HG02798 (cell line): ENCODE measurements around the gene OR9Q1.
"Not testable (repeated sequence)": the region's sequence is repeated elsewhere in the genome, so short reads cannot be mapped to it uniquely, and the experiment has no call there.

Experiments used
- ATAC-seq: cut with Tn5 transposase; IDR thresholded peaks from one replicate; pipeline ENCODE4 v1.9.1; 2021; ENCODE audit warnings: mild to moderate bottlenecking; ENCODE audit not compliant: unreplicated experiment, poor library complexity

Gene OR9Q1, protein sequence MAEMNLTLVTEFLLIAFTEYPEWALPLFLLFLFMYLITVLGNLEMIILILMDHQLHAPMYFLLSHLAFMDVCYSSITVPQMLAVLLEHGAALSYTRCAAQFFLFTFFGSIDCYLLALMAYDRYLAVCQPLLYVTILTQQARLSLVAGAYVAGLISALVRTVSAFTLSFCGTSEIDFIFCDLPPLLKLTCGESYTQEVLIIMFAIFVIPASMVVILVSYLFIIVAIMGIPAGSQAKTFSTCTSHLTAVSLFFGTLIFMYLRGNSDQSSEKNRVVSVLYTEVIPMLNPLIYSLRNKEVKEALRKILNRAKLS

DNA sequence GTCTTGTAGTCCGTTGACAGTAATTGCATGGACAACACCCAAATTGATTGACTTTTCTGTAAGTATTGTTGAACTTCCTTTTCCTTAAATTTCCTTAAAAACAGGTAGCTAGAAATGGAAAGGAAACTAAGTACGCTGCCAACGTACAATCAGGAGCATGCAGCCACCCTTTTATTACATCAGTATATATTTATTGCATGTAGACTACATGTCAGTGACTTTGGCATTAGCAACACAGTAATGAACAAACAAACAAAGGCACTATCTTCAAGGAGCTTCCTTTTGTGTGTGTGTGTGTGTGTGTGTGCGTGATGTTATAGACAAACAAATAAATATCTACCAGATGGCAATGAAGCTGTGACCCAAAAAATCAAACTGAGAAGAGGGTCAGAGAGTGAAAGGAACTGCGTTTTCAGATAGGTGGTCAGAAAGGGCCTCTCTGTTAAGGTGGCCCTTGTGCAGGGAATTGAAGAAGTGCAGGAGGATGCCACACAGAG is at the start of gene OR9Q1:
Gene OR9Q1 (plus strand): TSS at position 447 of the 497 bp plus-strand sequence. CDS start 155,564 bp downstream, outside the sequence.
- ATAC-seq: no peak

DNA sequence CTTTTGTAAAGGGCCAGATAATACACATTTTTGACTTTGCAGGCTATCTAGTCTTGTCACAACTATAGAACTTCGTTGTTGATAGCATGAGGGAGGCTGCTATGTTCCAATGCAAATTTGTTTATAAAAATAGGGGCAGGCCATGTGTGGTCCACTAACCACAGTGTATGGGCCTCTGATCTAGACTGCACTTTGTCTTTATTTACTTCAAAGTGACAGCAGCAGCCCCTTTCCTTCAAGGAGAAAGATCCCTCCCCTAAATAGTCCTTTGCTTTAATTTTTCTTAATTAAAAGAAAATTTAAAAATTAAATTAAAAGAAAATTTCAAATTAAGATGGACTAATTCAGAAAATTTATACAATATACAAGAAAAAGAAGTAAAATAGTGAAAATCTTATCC is 49.5 kb upstream of the OR9Q1 start:
- no peak for ATAC-seq

DNA sequence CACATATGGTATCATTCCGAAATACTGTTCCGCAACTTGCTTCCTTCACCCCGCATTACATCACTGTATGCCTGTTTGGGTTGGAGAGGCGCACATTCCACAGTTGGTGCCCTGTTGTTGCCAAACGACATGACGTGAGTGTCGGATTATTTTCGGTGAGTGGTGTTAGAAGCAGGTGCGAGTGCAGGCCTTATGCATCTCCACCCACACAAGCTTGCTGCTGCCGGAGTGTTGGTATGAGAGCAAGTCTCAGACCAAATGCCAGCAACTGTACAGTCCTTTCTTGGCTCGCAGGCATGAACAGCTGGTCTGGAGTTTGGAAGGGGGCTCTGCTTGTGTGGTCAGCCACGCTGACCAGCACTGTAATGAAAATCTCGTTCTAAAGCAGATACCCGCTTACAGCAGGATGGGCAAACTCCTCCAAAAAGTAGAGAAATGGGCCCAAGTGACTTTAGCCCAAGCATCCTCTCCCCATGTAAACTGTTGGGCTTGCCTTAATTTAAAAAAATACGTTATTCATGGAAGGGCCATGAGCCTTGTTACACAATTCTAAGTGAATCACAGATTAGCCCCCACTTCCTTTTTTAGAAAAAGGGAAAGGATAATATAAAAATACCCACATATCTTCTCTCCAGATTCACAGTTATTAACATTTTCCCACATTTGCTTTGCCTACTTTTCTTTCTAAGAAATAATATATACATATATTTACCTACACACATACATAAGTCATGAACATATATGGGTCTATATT is 48.7 kb upstream of the OR9Q1 start:
- no peak for ATAC-seq

DNA sequence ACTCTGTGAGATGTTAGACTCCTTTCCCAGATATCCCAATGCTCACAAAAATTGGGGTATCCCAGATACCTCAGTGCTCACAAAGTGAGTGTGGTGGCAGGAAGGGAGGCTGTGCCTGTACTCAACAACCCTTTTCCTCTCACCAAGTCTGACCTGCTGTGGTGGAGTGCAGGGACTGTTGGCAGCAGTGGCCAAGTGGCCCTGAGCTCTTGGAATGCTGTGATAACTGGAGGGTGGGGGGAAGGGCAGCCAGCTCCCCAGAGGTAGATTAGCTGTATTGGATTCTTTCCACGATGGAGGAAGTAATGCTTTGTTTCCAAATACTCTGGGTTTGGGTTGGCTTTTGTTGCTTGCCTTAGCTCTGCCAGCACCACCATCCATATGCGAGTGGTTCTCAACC is 46.0 kb upstream of the OR9Q1 start:
- no peak for ATAC-seq

DNA sequence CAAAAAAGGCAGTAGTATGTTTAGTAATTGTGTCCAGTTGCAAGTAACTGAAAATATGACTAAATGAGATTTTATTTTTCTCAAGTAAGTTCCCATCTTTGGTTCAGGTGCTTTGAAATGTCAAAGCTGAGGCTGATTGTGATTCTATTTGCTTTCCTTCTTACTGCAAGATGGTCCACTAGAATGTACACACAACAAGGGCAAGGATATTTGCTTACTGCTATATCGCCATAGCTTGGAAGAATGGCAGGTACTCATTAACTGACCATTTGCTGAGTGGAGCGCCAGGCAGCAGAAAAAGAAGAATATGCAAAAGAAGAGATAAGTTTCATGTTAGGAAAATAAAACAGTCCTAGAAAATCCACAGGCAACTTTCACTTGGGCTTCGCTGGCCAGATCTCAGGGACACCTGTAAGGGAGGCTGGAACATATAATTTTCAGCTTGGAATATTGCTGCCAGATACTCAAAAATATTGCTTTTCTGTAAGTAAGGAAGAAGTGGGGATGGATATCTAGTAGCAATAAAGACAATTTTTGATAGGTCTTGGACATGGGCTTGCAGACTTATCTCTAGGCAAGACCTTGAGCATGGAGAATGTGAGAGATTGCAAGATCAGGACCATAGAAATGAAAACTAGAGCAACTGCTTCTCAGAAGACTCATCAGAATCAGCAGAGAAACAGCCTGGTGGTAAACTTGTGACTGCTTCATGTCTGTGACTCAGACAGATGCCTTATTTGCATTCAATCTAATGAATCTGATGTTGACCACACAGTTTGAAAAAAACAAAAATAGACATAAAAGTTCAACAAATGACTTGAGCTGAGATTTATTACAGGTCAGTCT is 44.8 kb upstream of the OR9Q1 start:
- no peak for ATAC-seq

DNA sequence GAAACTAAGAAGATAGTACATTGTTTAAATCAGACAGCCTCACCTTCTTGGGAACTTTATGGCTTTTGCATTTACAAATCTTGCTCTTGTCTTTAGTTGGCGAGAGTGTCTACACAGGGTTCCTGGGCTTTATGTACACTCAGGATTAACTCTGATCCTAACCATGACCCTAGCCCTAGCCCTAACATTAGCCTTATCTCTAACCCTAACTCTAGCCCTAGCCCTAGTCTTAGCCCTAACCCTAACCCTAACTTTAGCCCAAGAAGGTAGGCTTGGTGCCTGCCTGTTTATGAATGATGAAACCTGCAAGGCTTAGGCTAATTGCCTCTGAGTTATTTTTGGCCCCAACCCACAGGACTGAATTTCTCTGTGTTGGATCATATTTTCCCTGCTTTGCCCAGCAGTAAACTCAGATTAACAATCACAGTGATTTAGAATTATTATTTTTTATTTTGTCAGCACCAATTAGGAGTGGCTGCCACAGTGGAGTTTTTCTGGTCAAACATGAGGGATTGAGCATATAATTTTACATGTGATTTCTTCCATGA is 44.1 kb upstream of the OR9Q1 start:
- ATAC-seq: no peak

DNA sequence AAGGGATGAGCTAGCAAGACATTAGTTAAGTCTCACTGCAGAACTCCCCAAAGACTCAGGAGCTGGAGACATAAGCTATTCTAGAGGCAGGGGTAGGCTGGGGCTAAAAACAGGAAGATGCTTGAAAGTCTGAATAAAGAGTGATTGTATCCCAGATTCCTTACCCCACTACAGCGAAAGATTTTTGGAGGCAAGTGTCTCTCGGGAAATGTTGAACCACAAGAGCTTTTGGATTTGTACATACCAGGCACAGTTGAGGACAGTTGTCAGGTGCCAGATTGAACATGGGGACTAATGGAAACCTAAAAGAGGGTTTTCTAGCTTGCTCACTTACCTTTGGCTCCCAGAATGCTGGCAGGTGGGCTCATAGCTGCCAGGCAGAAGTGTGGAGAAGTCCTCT is 43.5 kb upstream of the OR9Q1 start:
- ATAC-seq: no peak

DNA sequence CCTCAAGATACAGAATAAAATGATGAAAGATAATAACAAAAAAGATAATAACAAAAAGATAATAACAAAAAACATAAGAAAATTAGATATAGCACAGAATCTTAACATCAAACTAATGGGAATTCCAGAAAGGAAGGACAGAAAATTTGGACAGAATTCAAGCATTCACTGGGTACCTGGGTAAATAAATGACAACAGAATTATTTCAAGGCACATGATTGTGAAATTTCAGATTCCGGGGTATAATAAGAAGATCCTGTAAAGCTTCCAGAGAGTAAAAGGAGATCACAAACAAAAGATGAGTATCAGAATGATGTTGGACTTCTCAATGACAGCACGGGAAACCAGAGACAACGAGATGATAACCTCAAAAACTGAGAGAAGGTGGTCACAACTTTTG is 42.1 kb upstream of the OR9Q1 start:
- no peak for ATAC-seq

DNA sequence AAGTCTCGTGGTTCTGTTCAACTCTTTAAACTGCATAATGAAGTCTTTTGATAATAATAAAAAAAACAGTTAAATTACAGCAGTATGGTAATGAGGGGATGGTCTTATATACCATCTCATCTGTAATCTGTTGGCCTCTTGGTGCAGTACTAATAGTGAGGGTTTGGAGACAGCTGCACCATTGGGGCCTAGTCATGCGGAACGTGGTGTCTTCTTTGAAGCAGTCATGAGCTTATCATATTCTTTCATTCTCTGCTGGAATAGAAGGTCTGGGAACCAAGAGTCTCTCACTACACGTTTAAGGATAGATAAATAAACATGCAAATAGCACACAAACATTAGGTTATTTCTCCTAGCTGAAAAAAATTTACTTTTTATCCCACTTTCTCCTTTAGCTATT is 40.9 kb upstream of the OR9Q1 start:
- no peak for ATAC-seq

DNA sequence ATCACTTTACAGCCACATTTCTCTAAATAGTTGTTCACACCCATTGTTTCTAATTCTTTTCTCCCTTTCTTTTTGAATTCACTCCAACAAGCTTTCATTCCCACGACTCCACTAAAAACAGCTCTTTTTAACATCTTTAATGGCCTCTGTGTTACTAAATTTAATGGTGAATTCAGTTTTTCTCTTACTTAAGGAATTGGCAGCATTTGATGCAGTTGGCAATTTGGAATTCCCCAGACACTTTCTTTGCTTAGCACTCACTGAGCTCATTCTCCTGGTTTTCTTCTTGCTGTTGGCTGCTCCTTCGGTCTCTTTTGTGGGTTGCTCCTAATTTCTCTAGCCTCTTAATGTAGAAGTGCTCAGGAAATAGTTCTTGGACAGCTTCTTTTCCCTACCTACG is 40.5 kb upstream of the OR9Q1 start:
- ATAC-seq: no peak

DNA sequence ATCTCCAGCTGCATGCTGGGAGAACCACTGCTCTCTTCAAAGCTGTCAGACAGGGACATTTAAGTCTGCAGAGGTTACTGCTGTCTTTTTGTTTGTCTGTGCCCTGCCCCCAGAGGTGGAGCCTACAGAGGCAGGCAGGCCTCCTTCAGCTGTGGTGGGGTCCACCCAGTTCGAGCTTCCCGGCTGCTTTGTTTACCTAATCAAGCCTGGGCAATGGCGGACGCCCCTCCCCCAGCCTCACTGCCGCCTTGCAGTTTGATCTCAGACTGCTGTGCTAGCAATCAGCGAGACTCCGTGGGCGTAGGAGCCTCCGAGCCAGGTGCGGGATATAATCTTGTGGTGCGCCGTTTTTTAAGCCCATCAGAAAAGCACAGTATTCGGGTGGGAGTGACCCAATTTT is 24.2 kb upstream of the OR9Q1 start:
- ATAC-seq: not testable (repeated sequence)

DNA sequence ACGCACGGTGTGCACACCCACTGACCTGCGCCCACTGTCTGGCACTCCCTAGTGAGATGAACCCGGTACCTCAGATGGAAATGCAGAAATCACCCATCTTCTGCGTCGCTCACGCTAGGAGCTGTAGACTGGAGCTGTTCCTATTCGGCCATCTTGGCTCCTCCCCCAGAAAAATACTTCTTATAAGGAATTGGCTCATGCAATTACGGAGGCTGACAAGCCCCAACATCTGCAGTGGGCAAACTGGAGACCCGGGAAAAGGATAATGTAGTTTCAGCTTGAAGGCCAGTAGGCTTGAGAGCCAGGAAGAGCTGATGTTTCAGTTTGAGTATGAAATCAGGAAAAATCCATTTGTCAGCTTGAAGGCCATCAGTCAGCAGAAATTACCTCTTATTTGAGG is 23.7 kb upstream of the OR9Q1 start:
- not testable (repeated sequence) for ATAC-seq

DNA sequence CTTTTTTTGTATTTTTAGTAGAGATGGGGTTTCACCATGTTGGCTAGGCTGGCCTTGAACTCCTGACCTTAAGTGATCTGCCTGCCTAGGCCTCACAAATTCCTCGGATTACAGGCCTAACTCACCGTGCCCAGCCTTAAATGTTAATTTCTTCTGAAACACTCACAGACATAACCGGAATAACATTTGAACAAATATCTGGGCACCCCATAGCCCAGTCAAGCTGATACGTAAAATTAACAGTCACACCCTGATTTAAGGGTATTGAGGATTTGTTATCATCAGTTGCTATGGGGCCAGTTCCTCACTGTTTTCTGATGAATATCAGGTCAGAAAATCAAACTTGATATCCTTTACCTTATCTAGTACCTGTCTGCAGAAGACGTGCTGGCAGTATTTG is 23.0 kb upstream of the OR9Q1 start:
- ATAC-seq: no peak

DNA sequence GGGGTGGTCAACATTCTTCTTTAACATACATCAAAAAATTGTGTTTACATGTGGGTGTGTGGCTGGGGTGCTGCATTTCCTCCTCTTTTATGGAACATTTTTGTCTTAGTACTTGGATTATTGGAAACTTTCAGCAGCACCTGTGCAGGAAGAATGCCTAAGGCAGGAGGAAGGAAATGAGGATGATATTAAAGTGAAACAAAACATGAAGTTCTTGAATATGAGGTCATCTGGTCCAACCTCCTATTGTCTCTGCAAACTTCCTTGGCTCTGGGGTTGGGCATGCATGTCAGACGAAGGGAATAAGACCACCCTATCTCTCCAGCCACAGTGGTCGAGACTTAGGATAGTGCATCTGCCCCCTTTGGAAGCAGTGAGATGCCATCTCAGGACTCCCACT is 20.6 kb upstream of the OR9Q1 start:
- ATAC-seq: no peak

DNA sequence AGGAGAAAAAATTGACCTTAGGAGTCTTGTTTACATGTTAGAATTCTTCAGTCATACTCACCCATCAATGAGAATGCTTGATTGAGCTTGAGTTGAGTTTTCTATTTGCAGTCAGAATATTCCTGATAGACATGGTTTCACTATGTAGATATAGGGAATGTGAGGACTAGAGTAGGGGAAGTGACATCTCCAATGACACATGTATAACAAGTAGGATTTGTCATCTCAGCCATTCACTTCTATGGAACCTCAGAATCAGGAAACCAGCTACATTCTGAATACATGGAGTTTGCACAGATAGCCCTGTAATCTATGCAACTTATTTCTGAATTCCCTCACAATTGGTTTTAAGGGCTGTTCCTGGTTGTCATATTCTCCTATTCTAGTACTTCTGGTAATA is 20.1 kb upstream of the OR9Q1 start:
- ATAC-seq: no peak

DNA sequence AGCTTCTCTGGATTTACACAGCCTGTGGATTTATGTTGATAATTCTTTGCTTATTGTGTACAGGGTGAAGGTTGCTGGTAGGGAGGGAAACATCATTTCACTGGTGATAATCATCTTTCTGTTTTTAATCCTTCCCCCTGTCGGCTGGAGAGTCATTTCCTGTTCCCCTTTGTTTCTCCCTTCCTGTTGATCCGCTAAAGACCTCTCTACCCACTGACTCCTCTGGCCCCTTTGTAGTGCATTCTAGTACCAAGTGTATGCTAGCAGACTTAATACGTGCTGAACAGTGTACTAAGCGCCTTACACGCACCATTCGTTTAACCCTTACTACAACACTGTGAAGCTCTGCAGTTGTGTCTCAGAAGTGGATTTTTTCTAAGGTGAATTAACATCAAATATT is 19.0 kb upstream of the OR9Q1 start:
- ATAC-seq: no peak

DNA sequence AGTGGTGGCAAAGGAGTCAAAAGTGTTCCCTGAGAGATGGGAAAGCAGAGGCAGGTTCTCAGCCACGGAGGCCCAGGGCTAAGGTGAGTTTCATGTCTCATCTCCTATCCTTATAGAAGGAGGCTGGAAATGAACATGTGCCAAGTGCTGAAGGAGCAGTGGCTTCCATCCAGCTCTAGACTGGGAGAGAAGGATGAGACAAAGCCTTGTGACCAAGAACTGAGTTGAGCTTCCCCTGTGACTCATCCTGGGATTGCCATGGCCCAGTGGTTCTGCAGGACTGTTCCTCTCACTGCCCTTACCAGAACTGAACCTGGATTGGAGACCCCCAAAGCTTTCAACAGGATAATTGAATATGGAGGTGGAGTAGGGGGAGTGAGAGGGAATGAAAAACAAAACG is 16.7 kb upstream of the OR9Q1 start:
- no peak for ATAC-seq

DNA sequence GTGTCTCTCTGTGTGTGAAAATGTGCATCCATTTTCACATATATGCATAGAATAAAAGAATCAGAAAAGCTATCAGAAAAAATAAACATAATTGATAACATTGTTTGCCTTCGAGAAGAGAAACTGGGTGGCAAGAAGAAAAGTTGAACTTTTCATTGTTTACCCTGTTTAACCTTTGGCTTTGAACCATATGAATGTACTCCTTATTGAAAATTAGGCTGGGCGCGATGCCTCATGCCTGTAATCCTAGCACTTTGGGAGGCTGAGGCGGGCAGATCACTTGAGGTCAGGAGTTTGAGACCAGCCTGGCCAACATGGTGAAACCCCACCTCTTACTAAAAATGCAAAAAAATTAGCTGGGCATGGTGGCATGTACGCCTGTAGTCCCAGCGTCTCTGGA is 11.9 kb upstream of the OR9Q1 start:
- no peak for ATAC-seq

DNA sequence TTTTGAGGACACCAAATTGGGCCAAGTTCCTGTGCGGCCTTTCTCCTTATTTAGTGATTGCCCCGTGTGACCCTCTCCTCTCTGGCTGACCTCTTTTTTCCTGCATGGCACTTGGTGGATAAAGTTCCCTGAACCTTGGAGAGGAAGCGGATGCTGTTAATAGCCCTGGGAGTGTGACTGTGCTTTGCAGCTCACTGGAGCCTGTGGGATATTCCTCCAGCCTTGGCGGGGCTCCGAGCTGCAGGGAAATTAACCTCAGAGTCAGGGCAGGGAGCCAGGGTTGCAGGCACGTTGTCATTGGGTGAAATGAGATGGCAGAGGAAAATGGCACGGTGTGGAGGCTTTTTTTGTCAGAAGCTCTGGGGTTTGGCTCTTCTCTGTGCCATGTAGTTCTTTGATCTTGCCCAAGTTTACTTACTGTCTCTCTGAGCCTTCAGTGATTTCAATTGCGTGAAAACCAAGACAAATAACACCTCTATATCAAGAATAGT is 965 bp downstream of the OR9Q1 start:
- ATAC-seq: no peak

DNA sequence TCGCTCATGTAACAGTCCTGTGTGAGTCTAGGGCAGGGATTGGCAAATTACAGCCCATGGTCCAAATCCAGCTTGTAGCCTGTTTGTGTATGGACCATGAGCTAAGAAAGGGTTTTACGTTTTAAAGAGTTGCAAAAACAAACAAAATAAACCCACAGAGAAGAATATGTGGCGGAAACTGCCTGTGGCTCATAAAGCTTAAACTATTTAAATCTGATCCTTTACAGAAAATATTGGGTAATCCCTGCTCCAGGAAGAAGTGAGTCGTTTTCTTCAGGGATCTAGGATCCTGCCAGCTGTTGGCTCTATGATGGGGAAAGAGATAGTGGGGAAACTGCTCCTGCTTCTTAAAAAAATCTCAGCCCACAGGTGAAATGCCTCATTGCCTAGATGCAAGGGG is 3.7 kb downstream of the OR9Q1 start:
- no peak for ATAC-seq
